ENCODE measurements around the gene PTX3. TPM values are rescaled to one million over a fixed set of nuclear protein-coding genes. Genes with fewer than 3 reads are reported as not detected.
A peak's percentile ranks its signal among the peaks of the same experiment; 100 is the strongest.

The PTX3 gene
- not detected in 2 replicates for total RNA-seq

GRCh38 chr3:157436583-157437291 is at the start of gene PTX3:
PTX3 (plus strand) TSS chr3:157436850; CDS start chr3:157436934, 84 bp downstream.
- intact Hi-C loops (cut with micrococcal nuclease): loop anchor here (5.0 kb wide), 1 partner anchor 666 kb away; no protein-coding TSS in a partner anchor
- H3K36me3 Mint-ChIP-seq (ENCODE audit: low read depth): no peaks in the 10 kb centered on the region
- peaks cover 54% of the 10 kb centered on the region for H3K27me3 Mint-ChIP-seq (ENCODE audit: insufficient read depth)

GRCh38 chr3:157387708-157388435 is 48.8 kb upstream of the PTX3 start:
- DNase-seq (ENCODE audit: low spot score): no peak
- H3K9me3 Mint-ChIP-seq: no peaks in the 10 kb centered on the region
- H3K27ac Mint-ChIP-seq: no peak overlapping the region
- no peaks in the 10 kb centered on the region for H3K36me3 Mint-ChIP-seq (ENCODE audit: low read depth)
- intact Hi-C loops (cut with micrococcal nuclease): no loop called here
- no peaks in the 10 kb centered on the region for H3K4me1 Mint-ChIP-seq (ENCODE audit: low read depth)
- no peak overlapping the region for H3K4me3 Mint-ChIP-seq
- peaks cover 3% of the 10 kb centered on the region for H3K27me3 Mint-ChIP-seq (ENCODE audit: insufficient read depth)

More at GRCh38 chr3:157436583-157437291, at the start of gene PTX3:
- no peak within 1 kb of the TSS for H3K27ac Mint-ChIP-seq
- H3K4me3 Mint-ChIP-seq: peak within 1 kb of the TSS; percentile 35
- H3K4me1 Mint-ChIP-seq (ENCODE audit: low read depth): peaks cover 8% of the 10 kb centered on the region
- H3K9me3 Mint-ChIP-seq: no peaks in the 10 kb centered on the region
- no peak for DNase-seq (ENCODE audit: low spot score)

GRCh38 chr3:157388976-157389375 is 47.7 kb upstream of the PTX3 start:
- intact Hi-C loops (cut with micrococcal nuclease): no loop called here
- Mint-ChIP-seq H3K4me1 (ENCODE audit: low read depth) (no peaks in the 10 kb centered on the region), H3K9me3 (no peaks in the 10 kb centered on the region), H3K36me3 (ENCODE audit: low read depth) (no peaks in the 10 kb centered on the region), H3K27me3 (ENCODE audit: insufficient read depth) (peaks cover 2% of the 10 kb centered on the region), H3K27ac (no peak overlapping the region), H3K4me3 (no peak overlapping the region)
- DNase-seq (ENCODE audit: low spot score): no peak

GRCh38 chr3:157390713-157391515 is 45.7 kb upstream of the PTX3 start:
- no peak overlapping the region for H3K27ac Mint-ChIP-seq
- no peaks in the 10 kb centered on the region for H3K4me1 Mint-ChIP-seq (ENCODE audit: low read depth)
- DNase-seq (ENCODE audit: low spot score): no peak
- intact Hi-C loops (cut with micrococcal nuclease): no loop called here
- peaks cover 4% of the 10 kb centered on the region for H3K27me3 Mint-ChIP-seq (ENCODE audit: insufficient read depth)
- H3K9me3 Mint-ChIP-seq: no peaks in the 10 kb centered on the region
- no peak overlapping the region for H3K4me3 Mint-ChIP-seq
- no peaks in the 10 kb centered on the region for H3K36me3 Mint-ChIP-seq (ENCODE audit: low read depth)

GRCh38 chr3:157392104-157392503 is 44.5 kb upstream of the PTX3 start:
- no peaks in the 10 kb centered on the region for H3K36me3 Mint-ChIP-seq (ENCODE audit: low read depth)
- no peak overlapping the region for H3K4me3 Mint-ChIP-seq
- no peak overlapping the region for H3K27ac Mint-ChIP-seq
- H3K27me3 Mint-ChIP-seq (ENCODE audit: insufficient read depth): peaks cover 4% of the 10 kb centered on the region
- no peak for DNase-seq (ENCODE audit: low spot score)
- intact Hi-C loops (cut with micrococcal nuclease): no loop called here
- no peaks in the 10 kb centered on the region for H3K4me1 Mint-ChIP-seq (ENCODE audit: low read depth)
- H3K9me3 Mint-ChIP-seq: no peaks in the 10 kb centered on the region

GRCh38 chr3:157393113-157393512 is 43.5 kb upstream of the PTX3 start:
- H3K4me3 Mint-ChIP-seq: no peak overlapping the region
- H3K36me3 Mint-ChIP-seq (ENCODE audit: low read depth): no peaks in the 10 kb centered on the region
- H3K9me3 Mint-ChIP-seq: no peaks in the 10 kb centered on the region
- no peak for DNase-seq (ENCODE audit: low spot score)
- no peak overlapping the region for H3K27ac Mint-ChIP-seq
- H3K4me1 Mint-ChIP-seq (ENCODE audit: low read depth): no peaks in the 10 kb centered on the region
- peaks cover 2% of the 10 kb centered on the region for H3K27me3 Mint-ChIP-seq (ENCODE audit: insufficient read depth)
- intact Hi-C loops (cut with micrococcal nuclease): no loop called here

- Mint-ChIP-seq H3K4me3 (no peak overlapping the region), H3K9me3 (no peaks in the 10 kb centered on the region), H3K27ac (no peak overlapping the region), H3K27me3 (ENCODE audit: insufficient read depth) (peaks cover 2% of the 10 kb centered on the region), H3K4me1 (ENCODE audit: low read depth) (no peaks in the 10 kb centered on the region), H3K36me3 (ENCODE audit: low read depth) (no peaks in the 10 kb centered on the region)
- no peak for DNase-seq (ENCODE audit: low spot score)
- intact Hi-C loops (cut with micrococcal nuclease): no loop called here
These were observed 42.2 kb upstream of the PTX3 start for GRCh38 chr3:157394411-157394810.

- H3K36me3 Mint-ChIP-seq (ENCODE audit: low read depth): no peaks in the 10 kb centered on the region
- H3K27me3 Mint-ChIP-seq (ENCODE audit: insufficient read depth): peaks cover 2% of the 10 kb centered on the region
- H3K27ac Mint-ChIP-seq: no peak overlapping the region
- no peak overlapping the region for H3K4me3 Mint-ChIP-seq
- DNase-seq (ENCODE audit: low spot score): no peak
- no peaks in the 10 kb centered on the region for H3K4me1 Mint-ChIP-seq (ENCODE audit: low read depth)
- no peaks in the 10 kb centered on the region for H3K9me3 Mint-ChIP-seq
- intact Hi-C loops (cut with micrococcal nuclease): no loop called here
These were observed 38.1 kb upstream of the PTX3 start for GRCh38 chr3:157398598-157398997.

GRCh38 chr3:157404381-157404780 is 32.3 kb upstream of the PTX3 start:
- Mint-ChIP-seq H3K27me3 (ENCODE audit: insufficient read depth) (no peaks in the 10 kb centered on the region), H3K36me3 (ENCODE audit: low read depth) (no peaks in the 10 kb centered on the region), H3K4me1 (ENCODE audit: low read depth) (no peaks in the 10 kb centered on the region), H3K27ac (no peak overlapping the region), H3K9me3 (no peaks in the 10 kb centered on the region), H3K4me3 (no peak overlapping the region)
- DNase-seq (ENCODE audit: low spot score): no peak
- intact Hi-C loops (cut with micrococcal nuclease): no loop called here

GRCh38 chr3:157405457-157405856 is 31.2 kb upstream of the PTX3 start:
- H3K9me3 Mint-ChIP-seq: no peaks in the 10 kb centered on the region
- H3K27me3 Mint-ChIP-seq (ENCODE audit: insufficient read depth): no peaks in the 10 kb centered on the region
- no peak overlapping the region for H3K27ac Mint-ChIP-seq
- DNase-seq (ENCODE audit: low spot score): no peak
- H3K4me3 Mint-ChIP-seq: no peak overlapping the region
- H3K36me3 Mint-ChIP-seq (ENCODE audit: low read depth): no peaks in the 10 kb centered on the region
- intact Hi-C loops (cut with micrococcal nuclease): no loop called here
- no peaks in the 10 kb centered on the region for H3K4me1 Mint-ChIP-seq (ENCODE audit: low read depth)

GRCh38 chr3:157406394-157406793 is 30.3 kb upstream of the PTX3 start:
- no peak for DNase-seq (ENCODE audit: low spot score)
- intact Hi-C loops (cut with micrococcal nuclease): no loop called here
- H3K4me1 Mint-ChIP-seq (ENCODE audit: low read depth): no peaks in the 10 kb centered on the region
- no peak overlapping the region for H3K4me3 Mint-ChIP-seq
- no peaks in the 10 kb centered on the region for H3K36me3 Mint-ChIP-seq (ENCODE audit: low read depth)
- H3K9me3 Mint-ChIP-seq: no peaks in the 10 kb centered on the region
- H3K27ac Mint-ChIP-seq: no peak overlapping the region
- H3K27me3 Mint-ChIP-seq (ENCODE audit: insufficient read depth): no peaks in the 10 kb centered on the region

GRCh38 chr3:157407769-157408168 is 28.9 kb upstream of the PTX3 start:
- intact Hi-C loops (cut with micrococcal nuclease): no loop called here
- Mint-ChIP-seq H3K36me3 (ENCODE audit: low read depth) (no peaks in the 10 kb centered on the region), H3K4me3 (no peak overlapping the region)

More at GRCh38 chr3:157407769-157408168, 28.9 kb upstream of the PTX3 start:
- Mint-ChIP-seq H3K9me3 (no peaks in the 10 kb centered on the region), H3K27me3 (ENCODE audit: insufficient read depth) (no peaks in the 10 kb centered on the region), H3K27ac (no peak overlapping the region), H3K4me1 (ENCODE audit: low read depth) (no peaks in the 10 kb centered on the region)
- no peak for DNase-seq (ENCODE audit: low spot score)
